Urinary bladder (tissue), 4 donors: ENCODE measurements around the gene IFNA4. TPM values are rescaled to one million over a fixed set of nuclear protein-coding genes. Genes with fewer than 3 reads are reported as not detected.
"Not testable (repeated sequence)": the region's sequence is repeated elsewhere in the genome, so short reads cannot be mapped to it uniquely, and the experiment has no call there.

ENCODE experiments used
- DNase-seq: peaks from one replicate; pipeline ENCODE4 v3.0.0-alpha.2; 2015; ENCODE audit errors: extremely low spot score
- H3K27ac ChIP-seq: one replicate; pipeline ENCODE4 v1.5.1; 2013; ENCODE audit warnings: low read depth, mild to moderate bottlenecking, moderate library complexity
- H3K36me3 ChIP-seq: one replicate; pipeline ENCODE4 v1.6.1; 2013; ENCODE audit warnings: mild to moderate bottlenecking, moderate library complexity; ENCODE audit not compliant: insufficient read depth
- H3K4me1 ChIP-seq: one replicate; pipeline ENCODE4 v1.6.1; 2013; ENCODE audit warnings: mild to moderate bottlenecking, moderate library complexity; ENCODE audit not compliant: insufficient read depth
- H3K4me3 ChIP-seq: one replicate; pipeline ENCODE4 v1.5.1; 2013; ENCODE audit warnings: low read depth, low read length
- WGBS: extraction: QIAGEN DNeasy Blood & Tissue Kit; methylation state at CpG from one replicate; pipeline ENCODE4 v1.1.7; 2013; 5-methylcytosine and 5-hydroxymethylcytosine counted together
- polyA plus RNA-seq: library from polyadenylated mRNA; stranded (reverse); fragments of 200-250 nt; gene quantifications from one replicate; pipeline ENCODE4 v1.2.3, GENCODE V29; 2013
- total RNA-seq: library from RNA; depleted of rRNA; stranded (reverse); fragments of >200 nt; gene quantifications from one replicate; pipeline ENCODE4 v1.2.3, GENCODE V29; 2014
- donor health status: healthy with polysubstance abuse.
- donor health status: healthy.

The IFNA4 gene
- total RNA-seq (not detected), polyA plus RNA-seq (not detected)

GRCh38 chr9:21187487-21187886, at the start of gene IFNA4:
TSS of gene IFNA4 (minus strand) at chr9:21187587. CDS start at chr9:21187531, 56 bp downstream.
- H3K4me1 ChIP-seq, H3K27ac ChIP-seq, DNase-seq, H3K4me3 ChIP-seq, H3K36me3 ChIP-seq: not testable (repeated sequence)
- 89% methylated on average over 3 of the region's 3 CpGs for WGBS

DNA sequence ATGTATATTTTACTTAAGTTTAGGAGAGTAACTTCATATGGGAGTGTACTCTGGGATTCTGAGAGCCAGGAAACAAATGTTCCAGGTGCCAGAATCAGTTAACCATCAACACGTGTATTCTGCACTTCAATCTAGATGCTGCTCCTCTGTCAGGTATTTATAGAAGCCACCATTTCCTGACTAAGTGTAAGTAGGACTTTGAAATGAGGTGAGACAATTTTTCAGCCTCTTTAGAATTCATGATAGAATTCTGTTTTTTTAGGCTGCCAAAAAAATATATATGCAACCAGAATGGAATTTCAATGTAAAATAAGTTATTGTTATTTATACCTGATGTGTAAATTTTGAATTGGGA, 49.0 kb upstream of the IFNA4 start:
- H3K4me1 ChIP-seq, DNase-seq, H3K4me3 ChIP-seq, H3K36me3 ChIP-seq, H3K27ac ChIP-seq: not testable (repeated sequence)
- WGBS: 15% methylated on average over 1 of the region's 1 CpG

DNA sequence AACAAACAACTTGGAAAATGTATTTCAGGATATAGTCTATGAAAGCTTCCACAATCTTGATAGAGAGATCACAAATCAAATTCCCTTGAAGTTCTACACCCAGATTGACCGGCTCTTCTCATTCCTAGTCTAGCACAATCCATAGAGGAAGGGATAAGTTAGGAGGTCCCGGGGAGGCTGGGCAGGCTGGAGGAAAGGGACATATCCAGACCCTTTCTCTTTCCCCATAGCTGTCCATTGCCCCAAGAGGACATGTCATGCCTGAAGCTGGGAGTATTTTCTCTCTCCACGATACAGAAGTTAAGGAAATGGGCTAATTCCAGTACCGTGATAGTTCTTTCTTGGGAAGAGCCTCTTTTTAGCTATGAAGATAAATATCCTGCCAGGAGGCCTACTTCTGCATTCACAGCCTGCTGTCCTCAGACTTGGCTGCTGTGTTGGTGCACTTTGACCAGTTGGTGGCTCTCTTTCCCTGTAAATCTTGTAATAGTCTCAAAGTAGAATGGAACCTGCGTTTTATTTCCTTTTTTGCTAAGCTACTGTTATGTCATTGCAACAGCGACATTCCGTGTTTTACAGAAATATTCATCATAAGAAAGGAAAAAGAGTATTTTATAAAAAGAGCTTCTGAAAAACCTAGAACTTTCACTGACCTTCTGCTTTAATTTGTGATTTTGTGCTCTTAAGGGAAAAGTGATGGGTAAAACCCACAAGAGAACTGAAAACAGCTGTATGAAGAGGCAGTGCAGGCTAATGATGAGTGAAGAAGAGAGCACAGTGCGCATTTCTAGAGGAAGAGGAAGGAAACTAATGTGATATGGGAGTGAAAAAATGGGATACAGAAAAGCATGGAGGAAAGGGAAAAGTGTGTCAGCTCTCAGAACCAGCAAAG, 48.3 kb upstream of the IFNA4 start:
- not testable (repeated sequence) for H3K27ac ChIP-seq, H3K4me3 ChIP-seq, H3K36me3 ChIP-seq, DNase-seq, H3K4me1 ChIP-seq
- 33% methylated on average over 8 of the region's 8 CpGs for WGBS

- Histone ChIP-seq H3K4me1 (no peaks in the 10 kb centered on the region), H3K4me3 (no peak overlapping the region), H3K36me3 (no peaks in the 10 kb centered on the region), H3K27ac (no peak overlapping the region)
- no peak for DNase-seq
- WGBS: 85% methylated on average over 4 of the region's 4 CpGs
Measured at GRCh38 chr9:21234153-21234687, 46.8 kb upstream of the IFNA4 start.

DNA sequence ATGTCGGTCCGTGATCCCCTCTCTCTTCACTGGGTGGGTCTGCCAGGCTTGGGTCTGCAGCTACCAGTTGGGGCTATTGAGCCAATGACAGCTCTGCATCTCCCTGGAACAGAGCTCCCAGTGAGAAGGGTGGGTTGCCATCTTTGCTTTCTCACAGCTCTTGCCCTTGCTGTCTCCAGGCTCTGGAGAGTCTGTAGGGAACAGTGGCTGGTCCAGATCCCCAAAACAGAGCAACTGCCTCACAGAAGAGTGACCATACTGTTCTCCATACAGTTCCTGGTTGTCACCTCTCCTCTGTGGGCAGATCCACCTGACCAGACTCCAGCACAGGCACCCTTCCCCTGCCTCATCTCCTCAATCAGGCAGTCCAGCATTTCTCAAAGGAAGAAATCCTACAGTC, 45.9 kb upstream of the IFNA4 start:
- no peaks in the 10 kb centered on the region for H3K4me1 ChIP-seq
- no peak for DNase-seq
- H3K4me3 ChIP-seq: no peak overlapping the region
- no peaks in the 10 kb centered on the region for H3K36me3 ChIP-seq
- 91% methylated on average over 2 of the region's 2 CpGs for whole genome bisulfite sequencing
- H3K27ac ChIP-seq: no peak overlapping the region

- DNase-seq: no peak
- H3K4me3 ChIP-seq: no peak within 1 kb of the TSS
- H3K4me1 ChIP-seq: no peaks in the 10 kb centered on the region
- no peaks in the 10 kb centered on the region for H3K36me3 ChIP-seq
- 69% methylated on average over 2 of the region's 2 CpGs for WGBS
- no peak within 1 kb of the TSS for H3K27ac ChIP-seq
Measured at GRCh38 chr9:21228122-21228521, 40.7 kb upstream of the IFNA4 start, which contains the start of gene IFNA17. TSS of gene IFNA17 (minus strand) at chr9:21228222. CDS start at chr9:21228173, 49 bp downstream.

GRCh38 chr9:21217211-21217610, 29.8 kb upstream of the IFNA4 start, which contains the start of gene IFNA16:
TSS of gene IFNA16 (minus strand) at chr9:21217311. CDS start at chr9:21217305, 6 bp downstream.
- H3K36me3 ChIP-seq, H3K4me3 ChIP-seq, H3K27ac ChIP-seq, DNase-seq, H3K4me1 ChIP-seq: not testable (repeated sequence)
- WGBS: 95% methylated on average over 1 of the region's 1 CpG

DNA sequence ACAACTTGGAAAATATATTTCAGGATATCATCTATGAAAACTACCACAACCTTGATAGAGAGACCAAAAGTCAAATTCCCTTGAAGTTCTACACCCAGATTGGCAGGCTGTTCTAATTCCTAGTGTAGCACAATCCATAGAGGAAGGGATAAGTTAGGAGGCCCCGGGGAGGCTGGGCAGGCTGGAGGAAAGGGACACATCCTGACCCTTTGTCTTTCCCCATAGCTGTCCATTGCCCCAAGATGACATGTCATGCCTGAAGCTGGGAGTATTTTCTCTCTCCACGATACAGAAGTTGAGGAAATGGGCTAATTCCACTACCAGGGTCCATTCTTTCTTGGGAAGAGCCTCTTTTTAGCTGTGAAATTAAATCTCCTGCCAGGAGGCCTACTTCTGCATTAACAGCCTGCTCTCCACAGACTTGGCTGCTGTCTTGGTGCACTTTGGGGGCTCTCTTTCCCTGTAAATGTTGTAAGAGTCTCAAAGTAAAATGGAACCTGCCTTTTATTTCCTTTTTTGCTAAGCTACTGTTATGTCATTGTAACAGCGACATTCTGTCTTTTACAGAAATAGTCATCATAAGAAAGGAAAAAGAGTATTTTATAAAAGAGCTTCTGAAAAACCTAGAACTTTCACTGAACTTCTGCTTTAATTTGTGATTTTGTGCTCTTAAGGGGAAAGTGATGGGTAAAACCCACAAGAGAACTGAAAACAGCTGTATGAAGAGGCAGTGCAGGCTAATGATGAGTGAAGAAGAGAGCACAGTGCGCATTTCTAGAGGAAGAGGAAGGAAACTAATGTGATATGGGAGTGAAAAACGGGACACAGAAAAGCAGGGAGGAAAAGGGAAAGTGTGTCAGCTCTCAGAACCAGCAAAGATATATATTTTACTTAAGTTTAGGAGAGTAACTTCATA, 26.3 kb upstream of the IFNA4 start:
- not testable (repeated sequence) for H3K4me3 ChIP-seq, H3K4me1 ChIP-seq, DNase-seq, H3K27ac ChIP-seq, H3K36me3 ChIP-seq
- WGBS: 36% methylated on average over 5 of the region's 5 CpGs

DNA sequence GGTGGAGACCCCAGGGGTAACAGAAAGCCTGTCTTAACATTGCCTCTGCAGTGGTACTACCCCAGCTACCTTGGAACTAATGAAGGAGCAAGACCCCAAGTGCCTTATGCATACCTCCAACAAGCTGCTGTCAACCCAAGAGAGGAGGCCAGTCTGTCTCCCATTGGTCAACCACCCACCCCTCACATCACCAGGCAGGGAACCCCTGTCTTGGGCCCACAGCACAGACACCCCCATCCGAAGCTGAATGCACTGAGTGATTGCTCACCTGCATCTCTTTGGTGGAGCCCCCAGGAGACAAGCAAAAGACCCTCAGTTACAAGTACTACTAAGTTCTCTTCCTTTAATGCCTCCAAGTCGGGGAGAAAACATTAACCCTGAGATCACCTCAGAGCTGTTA, 24.8 kb upstream of the IFNA4 start:
- 55% methylated on average over 2 of the region's 2 CpGs for WGBS
- not testable (repeated sequence) for DNase-seq, H3K4me1 ChIP-seq, H3K27ac ChIP-seq, H3K4me3 ChIP-seq, H3K36me3 ChIP-seq

GRCh38 chr9:21210782-21211181, 23.4 kb upstream of the IFNA4 start:
- not testable (repeated sequence) for H3K36me3 ChIP-seq, DNase-seq, H3K4me3 ChIP-seq, H3K4me1 ChIP-seq, H3K27ac ChIP-seq
- 94% methylated on average over 2 of the region's 2 CpGs for WGBS

- WGBS: 93% methylated on average over 7 of the region's 7 CpGs
- H3K36me3 ChIP-seq: no peaks in the 10 kb centered on the region
- no peaks in the 10 kb centered on the region for H3K4me1 ChIP-seq
- H3K4me3 ChIP-seq: no peak overlapping the region
- no peak overlapping the region for H3K27ac ChIP-seq
- no peak for DNase-seq
Measured at GRCh38 chr9:21210311-21210710, 22.9 kb upstream of the IFNA4 start.

GRCh38 chr9:21207043-21207442, 19.7 kb upstream of the IFNA4 start, which contains the start of gene IFNA10:
TSS of gene IFNA10 (minus strand) at chr9:21207143. CDS start at chr9:21207097, 46 bp downstream.
- not testable (repeated sequence) for H3K27ac ChIP-seq, DNase-seq, H3K4me1 ChIP-seq, H3K4me3 ChIP-seq, H3K36me3 ChIP-seq
- WGBS: 87% methylated on average over 3 of the region's 3 CpGs

GRCh38 chr9:21205204-21205603, 17.8 kb upstream of the IFNA4 start:
- H3K36me3 ChIP-seq: no peaks in the 10 kb centered on the region
- no peak overlapping the region for H3K4me3 ChIP-seq
- H3K4me1 ChIP-seq: no peaks in the 10 kb centered on the region
- no peak overlapping the region for H3K27ac ChIP-seq
- DNase-seq: no peak
